Measurements from ENCODE around the gene ANKZF1.

DNA sequence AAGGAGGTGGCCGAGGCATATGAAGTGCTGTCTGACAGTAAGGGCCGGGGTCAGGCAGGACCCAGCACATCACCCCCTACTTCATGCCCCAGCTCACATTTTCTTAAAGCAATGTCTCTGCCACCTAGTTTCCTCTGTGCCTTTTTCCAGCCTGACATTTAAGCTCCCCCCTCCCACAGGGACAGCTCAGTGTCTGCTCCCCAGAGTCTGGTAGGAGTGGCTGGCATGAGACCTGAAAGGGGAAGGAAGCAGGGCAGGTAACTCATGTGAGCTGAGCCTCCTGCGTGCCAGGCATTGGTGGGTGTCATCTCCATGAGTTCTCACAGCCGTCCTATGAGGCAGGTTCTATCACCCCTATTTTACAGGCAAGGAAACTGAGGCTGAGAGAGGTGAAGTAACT, 51.0 kb downstream of the ANKZF1 start:
- TF ChIP-seq POLR2AphosphoS5 (IDR thresholded peaks at IDR 0.05; ENCODE audit: low read depth, low read length) (no peak), TAF1 (IDR thresholded peaks at IDR 0.05; ENCODE audit: borderline replicate concordance, low read depth, low read length) (no peak)

Measured in GM12892 (cell line).